Fibroblast of skin of back (primary cell): Measurements from ENCODE around the gene PIK3CG.
"Not testable (repeated sequence)": the region's sequence is repeated elsewhere in the genome, so short reads cannot be mapped to it uniquely, and the experiment has no call there.

Source experiments
- DNase-seq: peaks from one replicate; pipeline ENCODE4 v3.0.0-alpha.2; 2013

The PIK3CG gene

GRCh38 chr7:106944035-106944665 lies 79.1 kb downstream of the PIK3CG start:
- DNase-seq = no peak

- peak; percentile 63 for DNase-seq
These were observed 82.2 kb downstream of the PIK3CG start for GRCh38 chr7:106947244-106947728.

GRCh38 chr7:106952001-106952657 lies 87.0 kb downstream of the PIK3CG start:
- DNase-seq = no peak

GRCh38 chr7:106952658-106953231 lies 87.7 kb downstream of the PIK3CG start:
- no peak for DNase-seq

- DNase-seq = no peak
These were observed 89.8 kb downstream of the PIK3CG start for GRCh38 chr7:106954840-106955239.

- DNase-seq = not testable (repeated sequence)
These were observed 90.8 kb downstream of the PIK3CG start for GRCh38 chr7:106955857-106956256.
